HAP-1 (cell line): ENCODE data around the gene RALB.

Source experiments
- DNase-seq, 2 experiments: peaks; one replicate each; pipeline ENCODE4 v3.0.0-alpha.2; 2016 to 2020; ENCODE audit warnings: low spot score in 2 of 2
- H3K27me3 ChIP-seq: fragments of 250-450 bp; sonication (Bioruptor Pico); 2 replicates; pipeline ENCODE4 v1.5.1; 2020; ENCODE audit warnings: low read depth, mild to moderate bottlenecking, moderate library complexity
- H3K36me3 ChIP-seq: fragments of 250-450 bp; sonication (Bioruptor Pico); replicated peaks from 2 replicates; pipeline ENCODE4 v1.5.1; 2020; ENCODE audit warnings: mild to moderate bottlenecking
- H3K4me1 ChIP-seq: fragments of 250-450 bp; sonication (Bioruptor Pico); 2 replicates; pipeline ENCODE4 v1.5.1; 2020; ENCODE audit warnings: mild to moderate bottlenecking
- H3K4me3 ChIP-seq: fragments of 250-450 bp; sonication (Bioruptor Pico); 2 replicates; pipeline ENCODE4 v1.5.1; 2020; ENCODE audit warnings: mild to moderate bottlenecking, moderate library complexity
- H3K9me3 ChIP-seq: fragments of 250-450 bp; sonication (Bioruptor Pico); 2 replicates; pipeline ENCODE4 v1.5.1; 2020; ENCODE audit warnings: mild to moderate bottlenecking, moderate library complexity
- in situ Hi-C: fragments of 300-500 bp; cut with MboI; formaldehyde crosslinking; loops from 3 replicates; pipeline ENCODE4 v1.14.3; 2020; ENCODE audit warnings: low sequenced_read_pairs, inconsistent platforms, mixed read lengths

RALB gene

DNA sequence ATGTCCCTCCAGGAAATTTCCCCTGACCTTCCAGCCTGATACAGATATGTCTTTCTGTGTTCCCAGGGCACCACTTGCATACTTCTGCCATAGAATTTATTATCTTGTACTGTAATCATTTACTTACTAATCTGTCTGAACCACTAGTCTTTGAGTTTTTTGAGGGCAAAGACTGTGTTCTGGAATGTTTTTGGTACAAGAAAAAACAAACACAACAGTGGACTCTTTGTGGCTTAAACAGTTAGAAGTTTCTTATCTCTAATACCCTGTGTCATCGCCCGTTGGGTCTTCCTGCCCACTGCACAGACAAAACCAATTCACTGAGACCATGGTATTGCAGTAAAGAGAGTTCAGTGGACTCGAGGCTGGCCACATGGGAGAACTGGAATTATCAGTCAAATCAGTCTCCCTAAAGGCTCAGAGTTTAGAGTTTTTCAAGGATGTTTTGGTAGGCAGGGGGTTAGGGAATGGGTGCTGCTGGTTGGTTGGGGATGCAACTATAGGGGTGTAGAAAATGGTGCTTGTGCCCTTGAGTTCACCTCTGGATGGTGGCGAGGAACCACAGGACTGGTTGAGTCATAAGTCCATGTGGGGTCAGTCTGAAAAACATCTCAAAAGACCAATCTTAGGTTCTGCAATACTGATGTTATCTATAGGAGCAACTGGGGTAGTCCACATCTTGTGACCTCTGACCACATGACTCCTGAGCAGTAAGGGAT, 20.3 kb downstream of the RALB start:
- no peaks in the 10 kb centered on the region for H3K27me3 ChIP-seq
- in situ Hi-C loops: no loop called here
- no peaks in the 10 kb centered on the region for H3K36me3 ChIP-seq
- H3K4me3 ChIP-seq: no peak overlapping the region
- no peaks in the 10 kb centered on the region for H3K9me3 ChIP-seq
- H3K4me1 ChIP-seq: no peaks in the 10 kb centered on the region
- DNase-seq: no peak

DNA sequence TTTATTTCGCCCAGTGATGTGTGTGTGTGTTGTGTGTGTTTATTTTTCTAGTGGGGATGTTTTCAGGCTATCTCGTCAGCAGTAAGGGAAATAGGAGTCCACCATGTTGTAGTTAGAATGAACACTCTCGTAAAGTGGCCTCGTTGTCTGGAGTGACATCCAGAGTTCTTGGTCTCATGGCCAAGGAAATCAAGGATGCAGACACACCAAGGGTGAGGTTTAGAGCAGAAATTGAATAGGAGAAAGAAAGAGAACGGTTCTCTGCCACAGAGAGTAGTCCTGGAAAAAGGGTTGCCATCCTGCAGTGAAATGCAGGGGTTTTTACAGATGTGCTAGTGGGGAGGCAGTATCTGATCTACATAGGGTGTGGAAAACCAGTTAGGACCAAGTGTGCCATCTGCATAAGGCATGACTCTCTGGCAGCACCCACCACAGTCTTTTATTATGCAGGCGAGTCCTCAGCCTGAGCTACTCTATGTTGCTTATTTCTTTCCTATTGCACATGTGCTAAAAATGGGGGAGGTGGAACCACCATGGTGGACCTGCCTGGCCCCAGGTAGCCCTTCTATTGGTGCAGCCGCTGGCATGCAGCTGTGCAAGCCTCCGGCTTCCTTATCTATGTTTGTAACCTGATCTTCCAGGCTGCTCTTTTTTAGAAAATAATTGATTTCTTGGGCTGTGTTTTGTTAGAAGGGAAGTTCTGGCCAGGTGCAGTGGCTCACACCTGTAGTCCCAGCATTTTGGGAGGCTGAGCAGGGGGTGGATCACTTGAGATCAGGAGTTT, 23.2 kb downstream of the RALB start:
- no peak overlapping the region for H3K4me3 ChIP-seq
- no peaks in the 10 kb centered on the region for H3K9me3 ChIP-seq
- no peak for DNase-seq
- peaks cover 4% of the 10 kb centered on the region; the same call in 1 of the 2 replicates for H3K4me1 ChIP-seq
- no peaks in the 10 kb centered on the region for H3K27me3 ChIP-seq
- no peaks in the 10 kb centered on the region for H3K36me3 ChIP-seq
- in situ Hi-C loops: no loop called here

DNA sequence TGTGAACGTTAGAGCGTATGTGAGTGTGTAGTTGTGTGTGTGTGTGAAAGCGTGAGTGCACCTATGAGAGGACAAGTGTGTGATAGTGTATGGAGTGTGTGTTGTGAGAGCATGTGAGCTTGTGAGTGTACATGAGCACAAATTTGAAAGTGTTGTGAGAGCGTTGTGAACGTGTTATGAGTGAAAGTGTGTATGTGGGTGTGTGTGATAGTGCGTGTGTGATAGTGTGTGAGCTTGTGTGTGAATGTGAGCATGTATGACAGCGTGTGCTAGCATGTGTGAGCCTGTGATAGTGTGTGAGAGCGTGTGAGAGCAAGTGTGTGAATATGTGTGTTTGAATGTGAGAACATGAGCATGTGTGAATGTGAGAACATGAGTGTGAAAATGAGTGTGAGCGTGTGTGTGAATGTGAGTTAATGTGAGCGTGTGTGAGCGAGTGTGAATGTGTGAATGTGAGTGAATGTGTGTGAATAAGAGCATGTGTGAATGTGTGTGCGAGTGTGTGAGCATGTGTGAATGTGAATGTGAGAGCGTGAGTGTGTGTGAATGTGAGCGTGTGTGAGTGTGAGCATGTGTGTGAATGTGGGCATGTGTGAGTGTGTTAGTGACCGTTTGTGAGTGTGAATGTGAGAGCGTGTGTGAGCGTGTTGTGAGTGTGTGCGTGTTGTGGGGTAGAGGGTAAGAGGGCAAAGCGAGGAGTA, 25.0 kb downstream of the RALB start:
- no peak for DNase-seq
- H3K4me1 ChIP-seq: peaks cover 4% of the 10 kb centered on the region; the same call in 1 of the 2 replicates
- no peak overlapping the region for H3K4me3 ChIP-seq
- in situ Hi-C loops: no loop called here
- H3K36me3 ChIP-seq: no peaks in the 10 kb centered on the region
- no peaks in the 10 kb centered on the region for H3K27me3 ChIP-seq
- no peaks in the 10 kb centered on the region for H3K9me3 ChIP-seq

DNA sequence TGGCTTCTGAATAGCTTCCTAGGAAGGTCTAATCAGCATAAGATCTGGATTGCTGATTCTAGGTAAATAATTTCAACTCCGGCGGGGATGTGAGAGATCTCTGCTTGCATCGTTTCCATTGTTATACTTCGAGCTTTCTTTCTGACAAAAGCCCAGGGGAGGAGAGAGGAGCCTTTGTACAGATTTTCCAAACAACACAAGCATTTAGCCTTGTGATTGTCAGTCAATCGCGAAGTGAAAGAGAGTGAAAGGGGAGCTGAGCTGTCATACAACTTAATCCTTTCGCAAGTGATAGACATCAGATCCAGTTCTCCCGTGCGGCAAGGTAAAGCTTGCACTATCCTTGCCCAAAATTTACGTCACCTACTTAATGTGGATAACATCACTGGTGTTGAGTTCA, 26.2 kb downstream of the RALB start:
- Histone ChIP-seq H3K9me3 (no peaks in the 10 kb centered on the region), H3K4me3 (no peak overlapping the region), H3K4me1 (peaks cover 4% of the 10 kb centered on the region; the same call in 1 of the 2 replicates), H3K36me3 (no peaks in the 10 kb centered on the region), H3K27me3 (no peaks in the 10 kb centered on the region)
- in situ Hi-C loops: no loop called here
- peak; percentile 27 to 45 for DNase-seq

DNA sequence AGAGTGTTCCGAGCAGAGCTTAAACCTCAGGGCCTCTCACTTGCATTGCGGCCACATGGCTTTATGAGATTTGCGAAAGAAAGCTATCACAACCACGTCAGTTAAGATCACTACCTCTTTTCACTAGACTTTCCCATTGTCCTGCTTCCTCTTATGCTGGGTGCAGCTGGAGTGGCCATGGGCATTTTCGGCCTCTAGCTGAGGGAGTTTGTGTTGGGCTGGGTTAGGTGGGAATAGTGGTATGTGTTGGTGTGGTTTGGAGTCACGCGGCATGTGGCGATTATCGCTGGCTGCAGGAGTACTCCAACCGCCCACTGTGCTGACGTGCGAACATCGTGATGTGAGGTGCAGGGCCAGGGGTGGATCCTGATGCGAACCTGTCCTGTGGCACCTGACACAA, 27.1 kb downstream of the RALB start:
- no peaks in the 10 kb centered on the region for H3K27me3 ChIP-seq
- H3K9me3 ChIP-seq: no peaks in the 10 kb centered on the region
- H3K36me3 ChIP-seq: no peaks in the 10 kb centered on the region
- peaks cover 4% of the 10 kb centered on the region; the same call in 1 of the 2 replicates for H3K4me1 ChIP-seq
- DNase-seq: no peak
- in situ Hi-C loops: no loop called here
- H3K4me3 ChIP-seq: no peak overlapping the region

DNA sequence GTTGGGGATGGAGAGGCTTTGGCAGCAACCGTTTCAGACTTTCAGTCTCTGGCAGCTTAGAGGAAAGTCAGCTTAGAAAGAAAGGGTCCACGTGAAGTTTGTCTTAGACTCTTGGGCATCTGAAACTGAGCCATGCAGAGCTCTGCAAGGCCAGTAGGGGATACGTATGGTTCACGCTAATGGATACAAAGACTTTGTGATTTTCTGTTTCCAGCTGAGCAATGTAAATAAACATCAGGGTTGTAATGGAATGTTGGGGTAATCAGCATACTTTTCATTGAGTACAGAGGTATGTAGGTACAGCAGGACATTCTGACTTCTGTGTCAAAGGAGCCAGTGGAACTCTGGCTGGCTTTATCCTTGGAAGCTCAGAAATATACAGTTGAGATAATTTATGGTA, 31.0 kb downstream of the RALB start:
- H3K9me3 ChIP-seq: no peaks in the 10 kb centered on the region
- no peaks in the 10 kb centered on the region for H3K27me3 ChIP-seq
- H3K4me3 ChIP-seq: no peak overlapping the region
- no peak for DNase-seq
- H3K4me1 ChIP-seq: peaks cover 1% of the 10 kb centered on the region; the same call in 1 of the 2 replicates
- in situ Hi-C loops: no loop called here
- no peaks in the 10 kb centered on the region for H3K36me3 ChIP-seq

DNA sequence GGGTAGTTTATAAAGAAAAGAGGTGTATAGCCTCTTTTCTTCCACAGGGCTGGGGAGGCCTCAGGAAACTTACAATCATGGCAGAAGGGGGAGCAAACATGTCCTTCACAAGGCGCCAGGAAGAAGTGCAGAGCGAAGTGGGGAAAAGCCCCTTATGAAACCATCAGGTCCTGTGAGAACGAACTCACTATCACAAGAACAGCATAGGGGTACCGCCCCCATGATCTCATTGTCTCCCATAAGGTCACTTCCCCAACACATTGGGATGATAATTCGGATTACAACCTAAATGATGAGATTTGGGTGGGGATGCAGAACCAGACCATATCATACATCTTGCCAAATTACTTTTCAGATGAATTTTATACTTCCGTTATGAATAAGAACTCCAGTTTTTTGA, 32.4 kb downstream of the RALB start:
- H3K36me3 ChIP-seq: no peaks in the 10 kb centered on the region
- H3K4me3 ChIP-seq: no peak overlapping the region
- in situ Hi-C loops: no loop called here

DNA sequence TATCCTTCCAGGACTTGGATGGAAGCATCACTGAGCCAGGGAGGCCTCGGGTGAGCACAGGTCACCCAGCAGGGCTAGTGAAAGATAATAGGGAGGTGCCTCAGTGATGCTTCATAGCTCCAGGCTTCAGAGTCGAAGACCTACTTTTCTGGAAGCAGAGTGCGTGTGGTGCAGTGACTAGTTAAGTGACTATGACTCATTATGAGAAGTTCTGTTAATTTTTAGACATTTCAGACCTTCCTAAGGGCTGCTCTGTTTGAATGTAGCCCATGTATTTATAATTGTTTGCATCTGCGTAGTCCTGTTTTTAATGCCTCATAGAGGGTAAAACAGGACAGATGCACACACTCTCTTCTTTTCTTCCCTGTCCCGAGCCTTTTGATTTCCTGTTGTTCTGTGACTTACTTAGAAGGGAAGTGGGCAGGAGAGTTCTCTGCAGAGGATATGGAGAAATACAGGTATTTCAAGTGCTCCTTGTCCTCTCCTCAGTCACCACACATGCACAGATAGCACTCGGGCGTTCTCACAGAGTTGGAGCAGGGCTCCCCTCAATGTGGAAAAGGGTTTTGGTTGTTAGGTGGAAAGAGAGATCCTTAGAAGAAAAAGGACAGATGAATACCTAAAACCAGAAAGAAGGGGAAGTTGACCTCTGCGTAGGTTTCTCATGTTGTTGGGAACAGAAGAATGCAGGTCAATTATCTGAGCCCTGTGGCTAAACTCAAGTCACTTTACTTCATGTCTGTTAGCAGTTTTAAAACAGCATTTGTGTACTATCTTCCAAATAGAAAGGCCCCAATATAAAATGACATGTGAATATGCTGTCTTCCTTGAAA, 34.7 kb downstream of the RALB start:
- peaks cover 15% of the 10 kb centered on the region for H3K4me1 ChIP-seq
- no peaks in the 10 kb centered on the region for H3K27me3 ChIP-seq
- no peak overlapping the region for H3K4me3 ChIP-seq
- DNase-seq: no peak
- in situ Hi-C loops: no loop called here
- no peaks in the 10 kb centered on the region for H3K9me3 ChIP-seq
- no peaks in the 10 kb centered on the region for H3K36me3 ChIP-seq

More for the DNA sequence above, 32.4 kb downstream of the RALB start:
- Histone ChIP-seq H3K27me3 (no peaks in the 10 kb centered on the region), H3K9me3 (no peaks in the 10 kb centered on the region), H3K4me1 (no peaks in the 10 kb centered on the region; the same call in 1 of the 2 replicates)
- DNase-seq: no peak

DNA sequence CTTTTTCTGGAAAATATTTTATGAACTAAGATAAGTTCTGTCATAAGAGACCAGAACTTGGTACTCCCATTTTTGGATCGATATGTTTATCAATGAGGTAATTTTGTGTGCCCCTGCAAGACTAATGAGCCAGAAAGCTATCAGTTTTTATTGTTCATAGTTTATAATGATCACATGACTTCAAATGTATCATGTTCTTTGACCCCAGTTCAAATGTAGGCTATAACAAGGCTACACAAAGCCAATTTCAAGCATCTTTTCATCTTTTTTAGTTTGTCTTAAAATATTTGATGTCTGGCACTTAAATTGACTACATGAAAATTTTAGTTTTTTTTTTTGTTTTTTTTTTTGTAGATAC, 35.3 kb downstream of the RALB start:
- Histone ChIP-seq H3K9me3 (no peaks in the 10 kb centered on the region), H3K4me1 (peaks cover 19% of the 10 kb centered on the region), H3K36me3 (no peaks in the 10 kb centered on the region), H3K27me3 (no peaks in the 10 kb centered on the region), H3K4me3 (no peak overlapping the region)
- DNase-seq: no peak
- in situ Hi-C loops: no loop called here

DNA sequence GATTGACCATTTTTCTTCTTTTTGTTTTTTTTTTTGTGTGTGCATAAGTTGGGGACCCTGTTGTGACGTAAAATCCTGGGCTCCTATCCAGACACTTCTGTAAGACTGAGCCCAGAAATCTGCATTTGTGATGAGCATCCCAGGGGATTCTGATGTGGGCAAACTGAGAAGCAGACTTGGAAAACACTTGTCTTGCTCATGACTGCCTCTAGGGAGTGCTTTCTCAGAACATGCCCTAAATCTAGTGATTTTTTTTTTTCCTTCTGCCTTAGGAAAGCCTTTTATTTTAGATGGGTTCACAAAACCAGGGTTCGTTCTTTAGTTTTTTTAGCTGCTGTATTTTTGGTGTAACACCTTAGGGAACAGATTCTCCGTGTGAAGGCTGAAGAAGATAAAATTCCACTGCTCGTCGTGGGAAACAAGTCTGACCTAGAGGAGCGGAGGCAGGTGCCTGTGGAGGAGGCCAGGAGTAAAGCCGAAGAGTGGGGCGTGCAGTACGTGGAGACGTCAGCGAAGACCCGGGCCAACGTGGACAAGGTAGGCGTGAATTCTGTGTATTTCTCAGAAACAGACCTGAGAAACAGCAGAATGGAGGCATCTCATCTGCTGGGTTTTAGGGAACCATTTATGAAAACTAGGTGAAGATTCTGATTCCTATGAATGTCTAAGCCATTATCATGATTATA, 36.7 kb downstream of the RALB start:
- peak in 1 of 2 experiments; percentile 12 for DNase-seq
- Histone ChIP-seq H3K4me1 (peaks cover 23% of the 10 kb centered on the region), H3K27me3 (no peaks in the 10 kb centered on the region), H3K36me3 (no peaks in the 10 kb centered on the region), H3K4me3 (no peak overlapping the region), H3K9me3 (no peaks in the 10 kb centered on the region)
- in situ Hi-C loops: no loop called here

DNA sequence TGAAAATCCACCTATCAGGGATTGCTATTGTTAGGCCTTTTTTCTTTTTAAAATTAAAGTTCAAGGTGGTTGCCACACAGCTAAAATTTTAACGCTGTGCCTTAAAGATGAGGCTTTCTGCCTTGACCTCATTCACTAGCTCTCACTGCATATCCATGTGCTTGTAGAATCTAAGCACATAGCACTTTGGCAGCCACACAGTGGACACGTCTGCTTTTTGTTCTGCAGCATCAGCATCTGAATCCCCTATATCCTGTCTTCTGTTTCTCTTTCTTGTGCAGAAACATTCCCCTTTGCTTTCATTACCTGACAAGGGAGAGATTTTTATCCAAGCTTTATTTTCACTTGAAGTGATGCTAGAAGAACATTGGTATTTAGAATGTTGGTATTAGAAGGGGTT, 38.1 kb downstream of the RALB start:
- no peaks in the 10 kb centered on the region for H3K36me3 ChIP-seq
- H3K27me3 ChIP-seq: no peaks in the 10 kb centered on the region
- in situ Hi-C loops: no loop called here
- H3K9me3 ChIP-seq: no peaks in the 10 kb centered on the region
- DNase-seq: peak; percentile 32 to 56
- H3K4me3 ChIP-seq: no peak overlapping the region
- peaks cover 23% of the 10 kb centered on the region for H3K4me1 ChIP-seq

DNA sequence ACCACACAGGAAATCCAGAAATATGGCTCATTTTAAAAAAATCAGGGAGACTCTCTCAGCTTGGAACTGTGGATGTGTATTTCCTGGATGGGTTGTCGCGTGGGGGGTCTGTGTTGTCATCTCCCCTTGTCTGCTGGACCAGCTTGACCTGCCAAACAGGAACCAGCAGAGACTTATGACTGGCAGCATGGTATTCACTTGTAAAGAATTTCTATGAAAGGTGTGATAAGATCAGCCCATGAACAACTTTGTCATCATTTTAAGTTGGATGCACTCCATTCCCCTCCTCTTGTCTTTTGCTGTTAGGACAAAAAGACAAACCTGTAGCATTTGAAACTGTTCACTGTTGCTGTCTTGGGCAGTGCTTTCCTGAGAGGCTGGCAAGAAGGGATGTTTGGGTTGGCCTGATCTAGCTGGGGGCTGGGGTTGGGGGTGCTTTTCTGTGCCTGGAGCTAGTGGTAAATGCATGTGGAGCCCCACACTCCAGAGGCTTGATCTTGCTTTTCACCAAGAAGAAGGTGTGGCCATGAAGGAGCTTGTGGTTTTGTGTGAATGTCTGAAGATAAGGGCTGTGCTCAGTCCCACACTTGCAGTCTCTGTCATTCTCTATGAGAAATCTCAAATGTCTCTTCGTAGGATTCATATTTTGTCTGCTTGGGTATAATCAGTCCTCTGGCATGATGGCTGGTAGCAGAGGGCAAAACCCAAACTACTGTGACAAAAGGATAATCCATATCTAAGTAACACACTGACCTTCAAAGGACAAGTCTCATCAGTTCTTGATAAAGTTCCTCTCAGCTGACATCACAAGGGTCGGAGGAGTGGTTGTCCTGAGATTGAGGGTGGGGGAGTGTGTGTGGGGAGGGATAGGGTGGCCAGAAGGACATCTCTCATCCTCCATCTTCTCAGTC, 39.0 kb downstream of the RALB start:
- DNase-seq: no peak
- no peaks in the 10 kb centered on the region for H3K9me3 ChIP-seq
- no peaks in the 10 kb centered on the region for H3K27me3 ChIP-seq
- H3K4me3 ChIP-seq: no peak overlapping the region
- H3K36me3 ChIP-seq: no peaks in the 10 kb centered on the region
- in situ Hi-C loops: no loop called here
- peaks cover 23% of the 10 kb centered on the region for H3K4me1 ChIP-seq
